Measurements from ENCODE around the gene PRM1.

The PRM1 gene

GRCh38 chr16:11232852-11233726 lies 48.0 kb downstream of the PRM1 start:
- DNase-seq (ENCODE audit: extremely low spot score), result peak; percentile 73
- ChIA-PET CTCF (interaction anchor here (0.7 to 2.3 kb wide), 7 partner anchors 8 to 123 kb away, joined by 3 to 9 read pairs (median 3); no protein-coding TSS in a partner anchor), POLR2A (interaction anchor here (0.9 kb wide), 1 partner anchor 22 kb away, joined by 4 read pairs; no protein-coding TSS in a partner anchor)
- TF ChIP-seq, protein P1, sequence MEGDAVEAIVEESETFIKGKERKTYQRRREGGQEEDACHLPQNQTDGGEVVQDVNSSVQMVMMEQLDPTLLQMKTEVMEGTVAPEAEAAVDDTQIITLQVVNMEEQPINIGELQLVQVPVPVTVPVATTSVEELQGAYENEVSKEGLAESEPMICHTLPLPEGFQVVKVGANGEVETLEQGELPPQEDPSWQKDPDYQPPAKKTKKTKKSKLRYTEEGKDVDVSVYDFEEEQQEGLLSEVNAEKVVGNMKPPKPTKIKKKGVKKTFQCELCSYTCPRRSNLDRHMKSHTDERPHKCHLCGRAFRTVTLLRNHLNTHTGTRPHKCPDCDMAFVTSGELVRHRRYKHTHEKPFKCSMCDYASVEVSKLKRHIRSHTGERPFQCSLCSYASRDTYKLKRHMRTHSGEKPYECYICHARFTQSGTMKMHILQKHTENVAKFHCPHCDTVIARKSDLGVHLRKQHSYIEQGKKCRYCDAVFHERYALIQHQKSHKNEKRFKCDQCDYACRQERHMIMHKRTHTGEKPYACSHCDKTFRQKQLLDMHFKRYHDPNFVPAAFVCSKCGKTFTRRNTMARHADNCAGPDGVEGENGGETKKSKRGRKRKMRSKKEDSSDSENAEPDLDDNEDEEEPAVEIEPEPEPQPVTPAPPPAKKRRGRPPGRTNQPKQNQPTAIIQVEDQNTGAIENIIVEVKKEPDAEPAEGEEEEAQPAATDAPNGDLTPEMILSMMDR (IDR thresholded peaks at IDR 0.05; ENCODE audit: control extremely low read depth, extremely low read depth, low read depth, missing control alignments), result peak; percentile 20

- ChIA-PET CTCF (interaction anchor here (0.7 to 2.3 kb wide), 3 partner anchors 8 to 124 kb away, joined by 3 to 9 read pairs (median 4); no protein-coding TSS in a partner anchor), POLR2A (no interaction called here)
- TF ChIP-seq, protein P1 (IDR thresholded peaks at IDR 0.05; ENCODE audit: control extremely low read depth, extremely low read depth, low read depth, missing control alignments), result no peak
- DNase-seq (ENCODE audit: extremely low spot score), result no peak
Measured at GRCh38 chr16:11232302-11232851, 48.8 kb downstream of the PRM1 start.

- DNase-seq (ENCODE audit: extremely low spot score), result no peak
- CTCF ChIA-PET, result interaction anchor here (1.0 to 1.6 kb wide), 4 partner anchors 11 to 140 kb away, joined by 3 to 5 read pairs (median 3); no protein-coding TSS in a partner anchor
- TF ChIP-seq, protein P1 (IDR thresholded peaks at IDR 0.05; ENCODE audit: control extremely low read depth, extremely low read depth, low read depth, missing control alignments), result no peak
- POLR2A ChIA-PET, result no interaction called here
Measured at GRCh38 chr16:11231367-11231970, 49.7 kb downstream of the PRM1 start.

All from GM10248 (cell line).